Liver (tissue), 3 donors: ENCODE results near the gene SPOCK2.

ENCODE experiments used
- EGR1 ChIP-seq, 2 donors: IDR thresholded peaks; 2 replicates each; pipeline ENCODE4 v1.6.1; 2016 to 2018; ENCODE audit warnings: antibody characterized with exemption in 2 of 2, low read depth in 2 of 2
- FOXA1 ChIP-seq: IDR thresholded peaks from 2 replicates; pipeline ENCODE4 v1.6.1; 2016; ENCODE audit warnings: antibody characterized with exemption
- FOXA2 ChIP-seq: IDR thresholded peaks from 2 replicates; pipeline ENCODE4 v1.6.1; 2016; ENCODE audit warnings: antibody characterized with exemption
- GABPA ChIP-seq, 2 donors: IDR thresholded peaks in 1 of 2; conservative IDR thresholded peaks in 1 of 2; 2 replicates each; pipeline ENCODE4 v1.6.1; 2016; ENCODE audit warnings: antibody characterized with exemption in 2 of 2, mild to moderate bottlenecking in 1 of 2, moderate library complexity in 1 of 2
- RAD21 ChIP-seq, 2 donors: IDR thresholded peaks; 2 replicates each; pipeline ENCODE4 v1.6.1; 2016; ENCODE audit warnings: antibody characterized with exemption in 2 of 2, mild to moderate bottlenecking in 2 of 2
- RXRA ChIP-seq, 2 donors: IDR thresholded peaks; 2 replicates each; pipeline ENCODE4 v1.6.1; 2017 to 2018; ENCODE audit warnings: antibody characterized with exemption in 2 of 2, mild to moderate bottlenecking in 1 of 2
- SP1 ChIP-seq: IDR thresholded peaks from 2 replicates; pipeline ENCODE4 v1.6.1; 2018; ENCODE audit warnings: antibody characterized with exemption, mild to moderate bottlenecking
- TAF1 ChIP-seq: conservative IDR thresholded peaks from 2 replicates; pipeline ENCODE4 v1.6.1; 2016; ENCODE audit warnings: antibody characterized with exemption, mild to moderate bottlenecking
- TF ChIP-seq, protein P1 (sequence below): fragments of 150-350 bp; IDR thresholded peaks from 2 replicates; pipeline ENCODE4 v1.5.1; 2017; ENCODE audit warnings: improper control_type of control experiment, low read depth, low read length; ENCODE audit not compliant: missing input control
- TF ChIP-seq, protein P2 (sequence below): IDR thresholded peaks from 2 replicates; pipeline ENCODE4 v1.6.1; 2016; ENCODE audit warnings: antibody characterized with exemption, mild to moderate bottlenecking
- TF ChIP-seq, protein P3 (sequence below): IDR thresholded peaks from 2 replicates; pipeline ENCODE4 v1.6.1; 2016; ENCODE audit warnings: antibody characterized with exemption
- TF ChIP-seq, protein P4 (sequence below): IDR thresholded peaks from 2 replicates; pipeline ENCODE4 v1.6.1; 2016; ENCODE audit warnings: antibody characterized with exemption
- donor health status: healthy.
- donor health status: healthy.

DNA sequence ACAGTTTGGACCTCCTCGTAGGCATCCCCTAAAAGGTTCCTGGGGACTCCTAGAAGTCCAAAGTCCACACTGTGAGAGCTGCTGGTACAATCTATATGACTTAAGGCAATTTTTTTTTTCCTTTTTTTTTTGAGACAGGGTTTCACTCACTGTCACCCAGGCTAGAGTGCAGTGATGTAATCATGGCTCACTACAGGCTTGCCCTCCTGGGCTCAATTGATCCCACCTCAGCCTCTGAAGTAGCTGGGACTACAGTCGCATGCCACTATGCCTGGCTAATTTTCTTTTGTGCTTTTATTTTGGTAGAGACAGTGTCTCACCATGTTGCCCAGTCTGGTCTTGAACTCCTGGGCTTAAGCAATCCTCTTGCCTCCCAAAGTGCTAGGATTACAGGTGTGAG lies 4.6 kb upstream of the SPOCK2 start:
- TF ChIP-seq TAF1 (no peak), EGR1 (IDR thresholded peaks at IDR 0.05; ENCODE audit: low read depth in 2 of 2) (no peak), RXRA (IDR thresholded peaks at IDR 0.05) (no peak), SP1 (no peak), GABPA (IDR thresholded peaks at IDR 0.05 in 1 of 2, conservative IDR thresholded peaks at IDR 0.05 in 1 of 2) (no peak), FOXA2 (no peak), RAD21 (IDR thresholded peaks at IDR 0.05) (no peak), FOXA1 (no peak)
- TF ChIP-seq, protein P1, sequence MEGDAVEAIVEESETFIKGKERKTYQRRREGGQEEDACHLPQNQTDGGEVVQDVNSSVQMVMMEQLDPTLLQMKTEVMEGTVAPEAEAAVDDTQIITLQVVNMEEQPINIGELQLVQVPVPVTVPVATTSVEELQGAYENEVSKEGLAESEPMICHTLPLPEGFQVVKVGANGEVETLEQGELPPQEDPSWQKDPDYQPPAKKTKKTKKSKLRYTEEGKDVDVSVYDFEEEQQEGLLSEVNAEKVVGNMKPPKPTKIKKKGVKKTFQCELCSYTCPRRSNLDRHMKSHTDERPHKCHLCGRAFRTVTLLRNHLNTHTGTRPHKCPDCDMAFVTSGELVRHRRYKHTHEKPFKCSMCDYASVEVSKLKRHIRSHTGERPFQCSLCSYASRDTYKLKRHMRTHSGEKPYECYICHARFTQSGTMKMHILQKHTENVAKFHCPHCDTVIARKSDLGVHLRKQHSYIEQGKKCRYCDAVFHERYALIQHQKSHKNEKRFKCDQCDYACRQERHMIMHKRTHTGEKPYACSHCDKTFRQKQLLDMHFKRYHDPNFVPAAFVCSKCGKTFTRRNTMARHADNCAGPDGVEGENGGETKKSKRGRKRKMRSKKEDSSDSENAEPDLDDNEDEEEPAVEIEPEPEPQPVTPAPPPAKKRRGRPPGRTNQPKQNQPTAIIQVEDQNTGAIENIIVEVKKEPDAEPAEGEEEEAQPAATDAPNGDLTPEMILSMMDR: no peak
- TF ChIP-seq, protein P2, sequence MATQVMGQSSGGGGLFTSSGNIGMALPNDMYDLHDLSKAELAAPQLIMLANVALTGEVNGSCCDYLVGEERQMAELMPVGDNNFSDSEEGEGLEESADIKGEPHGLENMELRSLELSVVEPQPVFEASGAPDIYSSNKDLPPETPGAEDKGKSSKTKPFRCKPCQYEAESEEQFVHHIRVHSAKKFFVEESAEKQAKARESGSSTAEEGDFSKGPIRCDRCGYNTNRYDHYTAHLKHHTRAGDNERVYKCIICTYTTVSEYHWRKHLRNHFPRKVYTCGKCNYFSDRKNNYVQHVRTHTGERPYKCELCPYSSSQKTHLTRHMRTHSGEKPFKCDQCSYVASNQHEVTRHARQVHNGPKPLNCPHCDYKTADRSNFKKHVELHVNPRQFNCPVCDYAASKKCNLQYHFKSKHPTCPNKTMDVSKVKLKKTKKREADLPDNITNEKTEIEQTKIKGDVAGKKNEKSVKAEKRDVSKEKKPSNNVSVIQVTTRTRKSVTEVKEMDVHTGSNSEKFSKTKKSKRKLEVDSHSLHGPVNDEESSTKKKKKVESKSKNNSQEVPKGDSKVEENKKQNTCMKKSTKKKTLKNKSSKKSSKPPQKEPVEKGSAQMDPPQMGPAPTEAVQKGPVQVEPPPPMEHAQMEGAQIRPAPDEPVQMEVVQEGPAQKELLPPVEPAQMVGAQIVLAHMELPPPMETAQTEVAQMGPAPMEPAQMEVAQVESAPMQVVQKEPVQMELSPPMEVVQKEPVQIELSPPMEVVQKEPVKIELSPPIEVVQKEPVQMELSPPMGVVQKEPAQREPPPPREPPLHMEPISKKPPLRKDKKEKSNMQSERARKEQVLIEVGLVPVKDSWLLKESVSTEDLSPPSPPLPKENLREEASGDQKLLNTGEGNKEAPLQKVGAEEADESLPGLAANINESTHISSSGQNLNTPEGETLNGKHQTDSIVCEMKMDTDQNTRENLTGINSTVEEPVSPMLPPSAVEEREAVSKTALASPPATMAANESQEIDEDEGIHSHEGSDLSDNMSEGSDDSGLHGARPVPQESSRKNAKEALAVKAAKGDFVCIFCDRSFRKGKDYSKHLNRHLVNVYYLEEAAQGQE: no peak
- TF ChIP-seq, protein P3, sequence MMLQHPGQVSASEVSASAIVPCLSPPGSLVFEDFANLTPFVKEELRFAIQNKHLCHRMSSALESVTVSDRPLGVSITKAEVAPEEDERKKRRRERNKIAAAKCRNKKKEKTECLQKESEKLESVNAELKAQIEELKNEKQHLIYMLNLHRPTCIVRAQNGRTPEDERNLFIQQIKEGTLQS: no peak
- TF ChIP-seq, protein P4, sequence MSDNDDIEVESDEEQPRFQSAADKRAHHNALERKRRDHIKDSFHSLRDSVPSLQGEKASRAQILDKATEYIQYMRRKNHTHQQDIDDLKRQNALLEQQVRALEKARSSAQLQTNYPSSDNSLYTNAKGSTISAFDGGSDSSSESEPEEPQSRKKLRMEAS: no peak
